Adrenal gland (tissue), 12 donors: ENCODE results near the gene KCTD10. TPM values are rescaled to one million over a fixed set of nuclear protein-coding genes. Genes with fewer than 3 reads are reported as not detected.

ENCODE experiments used
- DNase-seq, 7 donors: peaks; one replicate each; pipeline ENCODE4 v3.0.0-alpha.2; 2019 to 2020
- H3K27ac ChIP-seq, 5 donors: fragments of 200-600 bp; sonication (generic) in 4 of 5; 1 replicate in 3 of 5; 2 replicates in 2 of 5; pipeline versions ENCODE4 v1.5.1 to v1.8.0; 2016 to 2020; ENCODE audit warnings: mild to moderate bottlenecking in 1 of 5
- H3K27me3 ChIP-seq: fragments of 200-600 bp; 2 replicates; pipeline ENCODE4 v1.8.0; 2021
- H3K36me3 ChIP-seq, 2 donors: fragments of 200-600 bp; replicated peaks in 1 of 2; 1 replicate in 1 of 2; 2 replicates in 1 of 2; pipeline versions ENCODE4 v1.5.1 to v1.8.0; 2018 to 2022
- H3K4me1 ChIP-seq, 2 donors: fragments of 200-600 bp; replicated peaks in 1 of 2; 1 replicate in 1 of 2; 2 replicates in 1 of 2; pipeline versions ENCODE4 v1.5.1 to v1.8.0; 2018 to 2021
- H3K4me3 ChIP-seq, 4 donors: fragments of 200-600 bp; sonication (generic) in 3 of 4; one replicate each; pipeline ENCODE4 v1.5.1; 2016 to 2018
- H3K9me3 ChIP-seq, 3 donors: fragments of 200-600 bp; sonication (generic) in 1 of 3; replicated peaks in 1 of 3; 1 replicate in 2 of 3; 2 replicates in 1 of 3; pipeline versions ENCODE4 v1.5.1 to v1.8.0; 2016 to 2021
- POLR2A ChIP-seq, 2 donors: fragments of 450-650 bp; IDR thresholded peaks; one replicate each; pipeline ENCODE4 v1.6.1; 2017; ENCODE audit warnings: antibody characterized with exemption in 2 of 2, mild to moderate bottlenecking in 2 of 2, moderate library complexity in 1 of 2
- WGBS, 4 donors: extraction: QIAGEN DNeasy Blood & Tissue Kit in 2 of 4; methylation state at CpG; one replicate each; pipeline versions ENCODE4 v1.1.5 to v1.1.7; 2013 to 2017; 5-methylcytosine and 5-hydroxymethylcytosine counted together
- intact Hi-C, 2 donors: fragments of 100-400 bp; cut with DNase I; formaldehyde crosslinking; loops; one replicate each; pipeline versions ENCODE4 v1.14.1 to v1.15.0; 2022 to 2023
- polyA plus RNA-seq, 3 donors: library from polyadenylated mRNA; stranded (reverse); fragments of 200-250 nt in 2 of 3; fragments of 350-450 nt in 1 of 3; fragmentation: Illumina TruSeq in 1 of 3; extraction: RNeasy Lipid Tissue Mini Kit (QIAGEN cat#74804) in 1 of 3; gene quantifications; one replicate each; pipeline ENCODE4 v1.2.3, GENCODE V29; 2013 to 2014
- total RNA-seq, 9 donors: library from RNA; depleted of rRNA in 4 of 9; stranded (reverse); fragments of >200 nt in 4 of 9; fragments of 120-200 nt in 1 of 9; fragmentation: NEBNext Ultra II Directional in 1 of 9; extraction: Animal tissue kit (Norgen Biotek cat#: 25700) in 1 of 9; gene quantifications; one replicate each; pipeline versions ENCODE4 v1.1.0 to v1.2.4, GENCODE V29; 2013 to 2023
- TF ChIP-seq, protein P1 (sequence below), 6 experiments: fragments of 450-650 bp in 4 of 6; fragments of 200-600 bp in 2 of 6; sonication (generic) in 1 of 6; IDR thresholded peaks; 1 replicate in 5 of 6; 2 replicates in 1 of 6; pipeline versions ENCODE4 v1.5.1 to v1.8.0; 2016 to 2021; ENCODE audit warnings: antibody characterized with exemption in 6 of 6, mild to moderate bottlenecking in 2 of 6, moderate library complexity in 1 of 6
- donor health status: healthy with polysubstance abuse.
- donor health status: Bipolar disorder and iron deficiency.
- donor health status: DM: yes; HTN: yes; CAD: no.
- donor health status: DM: no; HTN: no; CAD: no.
- donor health status: DM: no; HTN: no; CAD: no.
- donor health status: DM: yes; HTN: yes; CAD: no.

Gene KCTD10
- total and polyA plus RNA-seq, 12 donors: 21.6 to 77.8 (median 56.1) TPM

DNA sequence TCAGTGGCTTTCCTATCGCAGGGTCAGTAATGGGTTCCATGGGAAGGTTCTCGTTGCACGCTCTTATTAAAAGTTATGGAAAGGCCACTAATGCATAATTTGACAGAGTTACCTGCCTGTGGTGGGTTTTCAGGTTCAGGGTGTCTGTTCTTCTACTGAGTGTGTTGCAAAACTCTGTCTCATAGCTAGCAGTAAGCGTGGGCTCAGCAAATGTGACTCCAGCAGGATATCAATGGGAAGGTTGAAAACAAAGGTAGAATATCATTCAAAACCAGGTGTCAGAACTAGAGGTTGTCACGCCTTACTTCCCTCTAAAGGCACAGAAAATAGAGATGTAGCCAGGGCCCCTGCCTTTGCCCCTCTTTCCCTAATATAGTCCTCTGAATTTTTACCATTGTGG lies 25.2 kb upstream of the KCTD10 start:
- Histone ChIP-seq H3K4me1 (no peaks in the 10 kb centered on the region), H3K36me3 (peaks cover 0 to 90% of the 10 kb centered on the region in 2 donors), H3K27me3 (no peaks in the 10 kb centered on the region), H3K4me3 (no peak overlapping the region), H3K9me3 (no peaks in the 10 kb centered on the region), H3K27ac (no peak overlapping the region)
- DNase-seq: peak in 1 of 7 donors; percentile 3
- intact Hi-C loops: no loop called here
- WGBS, 4 donors: 94 to 97% (median 96%) methylated on average over 5 of the region's 5 CpGs
- no peak for TF ChIP-seq POLR2A (IDR thresholded peaks at IDR 0.05)
- TF ChIP-seq, protein P1, sequence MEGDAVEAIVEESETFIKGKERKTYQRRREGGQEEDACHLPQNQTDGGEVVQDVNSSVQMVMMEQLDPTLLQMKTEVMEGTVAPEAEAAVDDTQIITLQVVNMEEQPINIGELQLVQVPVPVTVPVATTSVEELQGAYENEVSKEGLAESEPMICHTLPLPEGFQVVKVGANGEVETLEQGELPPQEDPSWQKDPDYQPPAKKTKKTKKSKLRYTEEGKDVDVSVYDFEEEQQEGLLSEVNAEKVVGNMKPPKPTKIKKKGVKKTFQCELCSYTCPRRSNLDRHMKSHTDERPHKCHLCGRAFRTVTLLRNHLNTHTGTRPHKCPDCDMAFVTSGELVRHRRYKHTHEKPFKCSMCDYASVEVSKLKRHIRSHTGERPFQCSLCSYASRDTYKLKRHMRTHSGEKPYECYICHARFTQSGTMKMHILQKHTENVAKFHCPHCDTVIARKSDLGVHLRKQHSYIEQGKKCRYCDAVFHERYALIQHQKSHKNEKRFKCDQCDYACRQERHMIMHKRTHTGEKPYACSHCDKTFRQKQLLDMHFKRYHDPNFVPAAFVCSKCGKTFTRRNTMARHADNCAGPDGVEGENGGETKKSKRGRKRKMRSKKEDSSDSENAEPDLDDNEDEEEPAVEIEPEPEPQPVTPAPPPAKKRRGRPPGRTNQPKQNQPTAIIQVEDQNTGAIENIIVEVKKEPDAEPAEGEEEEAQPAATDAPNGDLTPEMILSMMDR (IDR thresholded peaks at IDR 0.05): no peak

GRCh38 chr12:109501299-109501698 lies 24.2 kb upstream of the KCTD10 start:
- H3K27ac ChIP-seq: no peak overlapping the region
- no peaks in the 10 kb centered on the region for H3K9me3 ChIP-seq
- H3K27me3 ChIP-seq: no peaks in the 10 kb centered on the region
- TF ChIP-seq, protein P1 (IDR thresholded peaks at IDR 0.05): no peak
- no peak for TF ChIP-seq POLR2A (IDR thresholded peaks at IDR 0.05)
- WGBS, 4 donors: 87 to 95% (median 91%) methylated on average over 6 of the region's 6 CpGs
- peaks cover 0 to 80% of the 10 kb centered on the region in 2 donors for H3K36me3 ChIP-seq
- intact Hi-C loops: no loop called here
- DNase-seq: peak in 1 of 7 donors; percentile 14
- no peaks in the 10 kb centered on the region for H3K4me1 ChIP-seq
- H3K4me3 ChIP-seq: no peak overlapping the region

GRCh38 chr12:109500406-109501185 lies 23.5 kb upstream of the KCTD10 start:
- WGBS, 4 donors: 81 to 95% (median 89%) methylated on average over 9 of the region's 9 CpGs
- Histone ChIP-seq H3K9me3 (no peaks in the 10 kb centered on the region), H3K4me3 (no peak overlapping the region), H3K36me3 (peaks cover 0 to 78% of the 10 kb centered on the region in 2 donors), H3K27me3 (no peaks in the 10 kb centered on the region), H3K4me1 (no peaks in the 10 kb centered on the region), H3K27ac (no peak overlapping the region)
- intact Hi-C loops: no loop called here
- no peak for TF ChIP-seq POLR2A (IDR thresholded peaks at IDR 0.05)
- TF ChIP-seq, protein P1 (IDR thresholded peaks at IDR 0.05): no peak
- DNase-seq: peak in 1 of 7 donors; percentile 21

DNA sequence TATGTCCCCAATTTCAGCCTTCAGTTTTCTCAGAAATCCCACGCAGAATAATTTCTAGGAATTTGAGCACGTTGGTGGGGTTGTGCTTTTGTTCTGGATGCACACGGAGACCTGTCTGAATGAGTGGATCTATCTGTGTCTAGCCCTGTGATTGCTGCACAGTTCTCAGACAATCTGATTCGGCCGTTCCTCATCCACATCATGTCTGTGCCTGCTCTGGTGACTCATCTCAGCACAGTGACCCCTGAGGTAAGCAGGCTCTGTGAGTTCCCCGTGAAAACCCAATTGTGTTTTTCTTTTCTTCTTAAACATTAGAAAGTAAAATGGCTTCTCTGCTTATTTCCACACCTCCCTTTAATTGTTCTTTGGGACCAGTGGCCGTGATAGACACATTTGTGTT lies 20.6 kb upstream of the KCTD10 start:
- no peaks in the 10 kb centered on the region for H3K9me3 ChIP-seq
- H3K4me1 ChIP-seq: no peaks in the 10 kb centered on the region
- intact Hi-C loops: no loop called here
- TF ChIP-seq, protein P1 (IDR thresholded peaks at IDR 0.05): no peak
- no peak for TF ChIP-seq POLR2A (IDR thresholded peaks at IDR 0.05)
- no peaks in the 10 kb centered on the region for H3K27me3 ChIP-seq
- H3K27ac ChIP-seq: no peak overlapping the region
- WGBS, 4 donors: 85 to 93% (median 92%) methylated on average over 7 of the region's 7 CpGs
- DNase-seq: peak in 1 of 7 donors; percentile 17
- H3K36me3 ChIP-seq: peaks cover 0 to 52% of the 10 kb centered on the region in 2 donors
- no peak overlapping the region for H3K4me3 ChIP-seq
